ENCODE results near the gene FCN3.
A peak's percentile ranks its signal among the peaks of the same experiment; 100 is the strongest.

GRCh38 chr1:27353166-27353565 is 21.5 kb downstream of the FCN3 start:
- TF ChIP-seq SP1 (IDR thresholded peaks at IDR 0.05; ENCODE audit: low read depth, low read length) (no peak), JUND (IDR thresholded peaks at IDR 0.05; ENCODE audit: low read depth, low read length) (no peak), FOS (IDR thresholded peaks at IDR 0.05; ENCODE audit: borderline replicate concordance, extremely low read depth, insufficient read length) (no peak), POLR2A (IDR thresholded peaks at IDR 0.05; ENCODE audit: low read depth, low read length) (0 out of 2 replicates have a peak, but pooled peaks have one; percentile 26)

All from GM12878 (cell line).